ENCODE data around the gene IER5. TPM values are rescaled to one million over a fixed set of nuclear protein-coding genes. Genes with fewer than 3 reads are reported as not detected.

Gene IER5
- total and polyA plus RNA-seq, 9 of the 15 experiments (the other 6 are each of a cell fraction or from before 2014, with no cell fraction given) = 2.4 to 32.1 (median 12.0) TPM

- peak; percentile 92 to 99 for TF ChIP-seq E2F6 (IDR thresholded peaks at IDR 0.05; ENCODE audit: borderline replicate concordance in 1 of 2, extremely low read depth in 1 of 2, insufficient read depth in 1 of 2, insufficient read length in 1 of 2, low read depth in 1 of 2, low read length in 1 of 2, poor library complexity in 1 of 2, severe bottlenecking in 1 of 2)
- TF ChIP-seq DMBX1 (CRISPR knock-in tag; IDR thresholded peaks at IDR 0.05; ENCODE audit: borderline replicate concordance) = peak; percentile 68; the same call in 1 of the 2 replicates
- peak; percentile 55 for TF ChIP-seq PHF20 (IDR thresholded peaks at IDR 0.05; ENCODE audit: partially characterized antibody)
- TF ChIP-seq ZBTB40 (IDR thresholded peaks at IDR 0.05) = no peak
- TF ChIP-seq ZBTB40 (CRISPR knock-in tag; IDR thresholded peaks at IDR 0.05) = no peak
- TF ChIP-seq E2F4 (CRISPR knock-in tag; IDR thresholded peaks at IDR 0.05; ENCODE audit: low read depth) = no peak
- peak; percentile 56 for TF ChIP-seq ETV1 (tag; conservative IDR thresholded peaks at IDR 0.05; ENCODE audit: low read depth)
- TF ChIP-seq GABPA (tag; conservative IDR thresholded peaks at IDR 0.05; ENCODE audit: low read depth) = peak; percentile 73
- peak; percentile 87 for TF ChIP-seq BHLHE40 (IDR thresholded peaks at IDR 0.05; ENCODE audit: low read length)
- peak; percentile 46 to 76; a peak in 2 of 4 replicates for TF ChIP-seq SIN3A (IDR thresholded peaks at IDR 0.05; ENCODE audit: borderline replicate concordance in 2 of 2, control insufficient read depth in 1 of 2, low read depth in 2 of 2, low read length in 2 of 2)
- peak; percentile 27; the same call in 1 of the 2 replicates for TF ChIP-seq JUN (IDR thresholded peaks at IDR 0.05; ENCODE audit: borderline replicate concordance, low read depth, low read length)
- TF ChIP-seq JUN (CRISPR knock-in tag; IDR thresholded peaks at IDR 0.05; ENCODE audit: borderline replicate concordance) = no peak
- 0 out of 2 replicates have a peak, but pooled peaks have one; percentile 21 for TF ChIP-seq HNRNPL (IDR thresholded peaks at IDR 0.05; ENCODE audit: low read depth, low read length)
Measured at GRCh38 chr1:181105134-181106021, 16.9 kb downstream of the IER5 start (continued).
